ENCODE results near the gene CHGA.

CHGA gene

GRCh38 chr14:92956961-92957360, 34.0 kb downstream of the CHGA start:
- in situ Hi-C loops (cut with MboI; ENCODE audit: low pct_unique_long_range_greater_than_20kb, low sequenced_read_pairs, unreplicated experiment), result loop anchor here (10.0 kb wide), 1 partner anchor 178 kb away; no protein-coding TSS in a partner anchor
- DNase-seq (ENCODE audit: low spot score), result no peak
- TF ChIP-seq CTCF (IDR thresholded peaks at IDR 0.05; ENCODE audit: extremely low read depth, insufficient read depth, missing control alignments), result no peak

DNA sequence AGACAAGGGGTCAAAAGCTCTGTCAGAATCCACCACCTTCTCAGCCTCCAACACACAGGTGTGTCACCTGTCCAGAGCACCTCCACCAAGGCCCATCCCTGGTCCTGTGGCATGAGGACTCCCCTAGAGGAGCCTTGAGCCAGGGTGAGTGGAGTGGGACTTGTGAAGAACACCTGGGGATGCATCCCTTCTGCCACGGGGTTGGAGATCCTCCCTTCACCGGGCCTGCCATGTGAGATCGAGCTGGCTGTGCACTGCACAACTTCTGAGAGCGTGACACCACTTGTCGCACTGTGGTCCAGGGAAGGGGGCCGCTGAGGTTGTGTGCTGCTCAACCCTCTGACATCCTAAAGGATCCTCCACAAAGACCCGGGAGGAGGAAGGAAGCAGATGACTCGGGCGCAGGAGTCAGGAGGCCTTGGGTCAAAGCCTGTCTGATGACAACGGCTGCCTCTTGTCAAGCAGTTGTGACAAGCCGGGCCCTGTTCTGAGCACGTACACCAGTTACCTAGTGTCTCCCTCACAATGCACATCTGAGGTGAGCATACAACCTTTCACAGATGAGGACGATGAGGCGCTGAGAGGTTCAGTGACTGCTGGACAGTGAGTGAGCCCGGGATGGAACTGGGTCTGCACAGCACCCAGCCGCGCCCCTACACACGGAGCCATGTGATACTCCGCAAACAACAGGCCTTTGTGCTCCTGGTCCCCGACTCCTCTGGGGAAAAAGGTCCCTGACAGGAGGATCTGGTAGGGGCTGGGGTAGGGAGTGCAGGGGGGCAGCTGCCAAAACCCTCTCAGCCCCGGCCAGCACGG, 35.6 kb downstream of the CHGA start:
- DNase-seq (ENCODE audit: low spot score), result no peak
- in situ Hi-C loops (cut with MboI; ENCODE audit: low pct_unique_long_range_greater_than_20kb, low sequenced_read_pairs, unreplicated experiment), result loop anchor here (10.0 kb wide), 1 partner anchor 176 kb away; no protein-coding TSS in a partner anchor
- no peak for TF ChIP-seq CTCF (IDR thresholded peaks at IDR 0.05; ENCODE audit: extremely low read depth, insufficient read depth, missing control alignments)

DNA sequence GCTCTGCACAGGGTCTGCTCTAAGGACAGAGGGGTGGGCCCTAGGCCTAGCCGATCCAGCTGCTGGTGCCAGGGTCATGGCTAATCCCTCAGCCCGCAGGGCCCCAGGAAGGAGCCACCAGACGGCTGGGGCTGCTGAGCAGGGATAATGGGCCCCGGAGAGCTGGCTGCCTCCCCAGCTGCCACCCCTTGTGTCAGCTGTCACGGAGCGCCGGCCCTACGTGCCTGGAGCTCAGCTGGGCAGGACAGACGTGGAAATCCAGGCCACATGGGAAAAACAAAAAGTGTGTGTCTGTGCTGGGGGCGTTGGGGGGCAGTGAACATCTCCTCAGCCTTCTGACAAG, 36.2 kb downstream of the CHGA start:
- in situ Hi-C loops (cut with MboI; ENCODE audit: low pct_unique_long_range_greater_than_20kb, low sequenced_read_pairs, unreplicated experiment), result loop anchor here (10.0 kb wide), 1 partner anchor 176 kb away; no protein-coding TSS in a partner anchor
- no peak for TF ChIP-seq CTCF (IDR thresholded peaks at IDR 0.05; ENCODE audit: extremely low read depth, insufficient read depth, missing control alignments)
- no peak for DNase-seq (ENCODE audit: low spot score)

DNA sequence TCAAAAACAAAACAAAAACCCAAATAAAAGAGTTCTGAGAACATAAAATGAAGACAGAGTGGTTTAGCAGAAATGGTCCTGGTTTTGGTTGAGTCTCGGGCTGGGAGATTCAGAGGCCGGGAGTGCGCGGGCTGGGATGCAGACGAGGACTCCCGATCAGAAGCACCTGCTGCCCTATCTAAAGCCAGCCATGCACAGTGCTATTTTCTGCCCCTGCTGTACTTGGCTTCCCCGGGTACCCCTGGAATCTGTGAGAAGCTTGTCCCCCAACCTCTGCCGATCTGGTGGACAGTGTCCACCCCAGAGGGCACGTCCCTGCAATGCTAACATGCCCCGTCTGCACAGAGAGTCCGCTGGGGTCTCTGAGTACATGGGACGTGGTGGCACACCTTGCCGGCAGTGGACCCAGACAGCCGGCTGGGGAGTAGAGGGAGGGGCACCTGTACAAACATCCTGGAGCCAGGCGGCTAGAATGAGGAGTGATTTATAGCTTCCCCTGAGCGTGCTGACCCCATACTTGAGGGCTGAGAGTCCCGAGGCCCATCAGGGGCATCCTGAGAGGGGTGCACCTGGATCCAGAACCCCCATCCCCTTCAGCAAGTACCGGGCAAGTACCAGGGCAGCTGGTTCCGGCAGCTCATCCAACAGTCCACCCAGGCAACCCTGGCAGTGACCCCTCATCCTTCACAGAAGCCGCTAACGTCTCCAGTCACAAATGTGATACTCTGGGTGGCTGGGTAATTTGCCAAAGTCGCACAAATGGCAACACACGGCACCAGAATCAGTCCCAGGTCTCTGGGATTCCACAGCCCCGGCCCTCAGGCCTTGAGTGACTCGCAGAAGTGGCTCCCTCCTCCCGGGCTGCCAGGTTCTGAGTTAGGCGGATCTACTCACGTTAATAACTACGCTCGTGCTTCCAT, 37.1 kb downstream of the CHGA start:
- TF ChIP-seq CTCF (IDR thresholded peaks at IDR 0.05; ENCODE audit: extremely low read depth, insufficient read depth, missing control alignments), result no peak
- in situ Hi-C loops (cut with MboI; ENCODE audit: low pct_unique_long_range_greater_than_20kb, low sequenced_read_pairs, unreplicated experiment), result loop anchor here (10.0 kb wide), 1 partner anchor 175 kb away; no protein-coding TSS in a partner anchor
- no peak for DNase-seq (ENCODE audit: low spot score)

GRCh38 chr14:92960706-92961566, 38.0 kb downstream of the CHGA start:
- TF ChIP-seq CTCF (IDR thresholded peaks at IDR 0.05; ENCODE audit: extremely low read depth, insufficient read depth, missing control alignments), result no peak
- in situ Hi-C loops (cut with MboI; ENCODE audit: low pct_unique_long_range_greater_than_20kb, low sequenced_read_pairs, unreplicated experiment), result no loop called here
- DNase-seq (ENCODE audit: low spot score), result no peak

DNA sequence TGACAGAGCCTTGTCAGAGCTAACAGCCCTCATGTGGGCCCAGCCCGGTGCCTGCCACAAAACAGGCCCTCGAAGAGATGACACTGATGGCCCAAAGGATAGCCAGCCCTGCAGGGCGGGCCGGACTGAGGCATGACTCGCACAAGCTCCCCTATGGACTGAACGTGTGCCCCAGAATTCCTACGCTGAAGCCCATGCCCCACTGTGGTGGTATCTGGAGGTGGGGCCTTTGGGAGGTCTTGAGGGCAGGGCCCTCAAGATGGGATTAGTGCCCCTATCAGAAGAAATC, 38.6 kb downstream of the CHGA start:
- no peak for TF ChIP-seq CTCF (IDR thresholded peaks at IDR 0.05; ENCODE audit: extremely low read depth, insufficient read depth, missing control alignments)
- no peak for DNase-seq (ENCODE audit: low spot score)
- in situ Hi-C loops (cut with MboI; ENCODE audit: low pct_unique_long_range_greater_than_20kb, low sequenced_read_pairs, unreplicated experiment), result no loop called here

Measured in GM13977 (cell line).